GM13976 (cell line): Measurements from ENCODE around the gene BACE2.
"Not testable (repeated sequence)": the region's sequence is repeated elsewhere in the genome, so short reads cannot be mapped to it uniquely, and the experiment has no call there.

Experiments used
- DNase-seq: peaks from one replicate; pipeline ENCODE4 v3.0.0; 2012; ENCODE audit warnings: low spot score
- CTCF ChIP-seq: IDR thresholded peaks from 2 replicates; pipeline ENCODE4 v1.5.1; 2012; ENCODE audit warnings: borderline replicate concordance, mild to moderate bottlenecking; ENCODE audit not compliant: insufficient read depth; ENCODE audit errors: extremely low read depth, missing control alignments, control extremely low read depth
- in situ Hi-C: fragments of 300-500 bp; cut with MboI; formaldehyde crosslinking; loops from one replicate; pipeline ENCODE4 v1.12.0; 2022; ENCODE audit warnings: low sequenced_read_pairs, mixed read lengths, inconsistent platforms; ENCODE audit not compliant: unreplicated experiment

Gene BACE2

GRCh38 chr21:41254090-41254700 lies 86.2 kb downstream of the BACE2 start:
- TF ChIP-seq CTCF: no peak
- DNase-seq: no peak
- in situ Hi-C loops: no loop called here

GRCh38 chr21:41255190-41255589 lies 87.2 kb downstream of the BACE2 start:
- in situ Hi-C loops: no loop called here
- TF ChIP-seq CTCF: no peak
- DNase-seq: no peak

- in situ Hi-C loops, DNase-seq: not testable (repeated sequence)
Measured at GRCh38 chr21:41256231-41256630, 88.3 kb downstream of the BACE2 start.

- TF ChIP-seq CTCF: no peak
- no peak for DNase-seq
- in situ Hi-C loops: no loop called here
Measured at GRCh38 chr21:41256771-41257702, 89.1 kb downstream of the BACE2 start.

- TF ChIP-seq CTCF: no peak
- no peak for DNase-seq
- in situ Hi-C loops: no loop called here
Measured at GRCh38 chr21:41258617-41259016, 90.7 kb downstream of the BACE2 start.

GRCh38 chr21:41260428-41260827 lies 92.5 kb downstream of the BACE2 start:
- TF ChIP-seq CTCF: no peak
- no peak for DNase-seq
- in situ Hi-C loops: no loop called here

GRCh38 chr21:41267346-41267745 lies 99.4 kb downstream of the BACE2 start:
- no peak for DNase-seq
- in situ Hi-C loops: no loop called here
- no peak for TF ChIP-seq CTCF
